ENCODE results near the gene HRK. TPM values are rescaled to one million over a fixed set of nuclear protein-coding genes. Genes with fewer than 3 reads are reported as not detected.

The HRK gene
- total and polyA plus RNA-seq, 2 of the 13 experiments (the other 11 are each of a cell fraction or from before 2014, with no cell fraction given): 0.02 TPM; not detected in 1

DNA sequence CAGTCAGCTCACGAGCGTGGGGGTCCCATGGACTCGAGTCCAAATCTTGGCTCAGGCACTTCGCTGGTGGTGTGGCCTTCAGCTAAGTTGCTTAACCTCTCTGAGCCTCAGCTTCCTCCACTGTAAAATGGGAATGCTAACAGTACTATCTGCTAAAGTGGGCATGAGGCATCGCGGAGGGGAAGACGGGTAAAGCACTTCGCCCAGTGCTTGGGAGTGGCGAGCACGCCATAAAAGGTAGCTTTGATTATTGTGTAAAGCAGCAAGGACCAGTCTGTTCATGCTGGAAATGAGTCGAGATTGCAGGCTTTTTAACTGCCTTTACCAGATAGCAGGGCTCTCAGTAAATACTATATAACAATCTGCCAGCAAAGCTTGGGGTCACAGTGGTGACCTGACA is 24.5 kb downstream of the HRK start:
- ATAC-seq (no peak), DNase-seq (ENCODE audit: low spot score) (no peak), FAIRE-seq (no peak)
- no peaks in the 10 kb centered on the region for H3K79me2 ChIP-seq (ENCODE audit: insufficient read depth, low read length)
- BruUV-seq (replicated peaks): no TSS peak
- no peak overlapping the region for H3K4me2 ChIP-seq (ENCODE audit: low read depth, low read length)
- H2AFZ ChIP-seq (ENCODE audit: low read length): no peak overlapping the region
- TF ChIP-seq ZNF768 (CRISPR knock-in tag; IDR thresholded peaks at IDR 0.05) (0 out of 2 replicates have a peak, but pooled peaks have one; percentile 33), ZNF547 (CRISPR knock-in tag; IDR thresholded peaks at IDR 0.05) (no peak)
- ChIA-PET POLR2A (interaction anchor here (0.6 kb wide), 1 partner anchor 85 kb away, joined by 4 read pairs; no protein-coding TSS in a partner anchor), CTCF (ENCODE audit: low intra/inter-chr PET ratio, low total read pairs) (no interaction called here)
- peaks cover 0 to 22% of the 10 kb centered on the region in 2 experiments; a peak in 3 of 5 replicates for H3K27me3 ChIP-seq (ENCODE audit: control insufficient read depth in 1 of 2, insufficient read depth in 2 of 2, low read length in 2 of 2)
- H3K4me3 ChIP-seq (replicated peaks in 1 of 3; ENCODE audit: insufficient read depth in 1 of 3, low read depth in 2 of 3, low read length in 3 of 3): no peak overlapping the region
- H3K9me3 ChIP-seq (ENCODE audit: low read length): no peaks in the 10 kb centered on the region
- 52% methylated on average over 11 of the region's 11 CpGs for WGBS (ENCODE audit: low lambda C conversion rate)
- H4K20me1 ChIP-seq (ENCODE audit: insufficient read depth, low read length): no peaks in the 10 kb centered on the region
- intact Hi-C loops (cut with micrococcal nuclease; ENCODE audit: unreplicated experiment): no loop called here
- in situ Hi-C loops (cut with HindIII; ENCODE audit: extremely low pct_ligation_motif_present, low pct_unique_long_range_greater_than_20kb): no loop called here
- no peaks in the 10 kb centered on the region for H3K36me3 ChIP-seq (replicated peaks in 1 of 2; ENCODE audit: control insufficient read depth in 1 of 2, insufficient read depth in 2 of 2, low read length in 2 of 2)
- no peak overlapping the region for H3K9ac ChIP-seq (ENCODE audit: insufficient read depth, low read depth, low read length)
- H3K27ac ChIP-seq (ENCODE audit: extremely low read length, insufficient read depth, low read length): no peak overlapping the region
- H3K4me1 ChIP-seq (ENCODE audit: insufficient read depth, low read length): peaks cover 12% of the 10 kb centered on the region; the same call in 1 of the 2 replicates

GRCh38 chr12:116855744-116856470 is 25.3 kb downstream of the HRK start:
- no peaks in the 10 kb centered on the region for H3K79me2 ChIP-seq (ENCODE audit: insufficient read depth, low read length)
- intact Hi-C loops (cut with micrococcal nuclease; ENCODE audit: unreplicated experiment) (no loop called here), in situ Hi-C loops (cut with HindIII; ENCODE audit: extremely low pct_ligation_motif_present, low pct_unique_long_range_greater_than_20kb) (no loop called here)
- ChIA-PET CTCF (ENCODE audit: low intra/inter-chr PET ratio, low total read pairs) (no interaction called here), POLR2A (no interaction called here)
- H3K4me3 ChIP-seq (replicated peaks in 1 of 3; ENCODE audit: insufficient read depth in 1 of 3, low read depth in 2 of 3, low read length in 3 of 3): no peak overlapping the region
- no peak for DNase-seq (ENCODE audit: low spot score)
- H2AFZ ChIP-seq (ENCODE audit: low read length): no peak overlapping the region
- no peak overlapping the region for H3K4me2 ChIP-seq (ENCODE audit: low read depth, low read length)
- BruUV-seq (replicated peaks): no TSS peak
- no peak for TF ChIP-seq ZNF720 (CRISPR knock-in tag; IDR thresholded peaks at IDR 0.05)
- no peak for TF ChIP-seq ZFYVE20 (CRISPR knock-in tag; IDR thresholded peaks at IDR 0.05; ENCODE audit: borderline replicate concordance, low read depth)
- TF ChIP-seq, protein P1, sequence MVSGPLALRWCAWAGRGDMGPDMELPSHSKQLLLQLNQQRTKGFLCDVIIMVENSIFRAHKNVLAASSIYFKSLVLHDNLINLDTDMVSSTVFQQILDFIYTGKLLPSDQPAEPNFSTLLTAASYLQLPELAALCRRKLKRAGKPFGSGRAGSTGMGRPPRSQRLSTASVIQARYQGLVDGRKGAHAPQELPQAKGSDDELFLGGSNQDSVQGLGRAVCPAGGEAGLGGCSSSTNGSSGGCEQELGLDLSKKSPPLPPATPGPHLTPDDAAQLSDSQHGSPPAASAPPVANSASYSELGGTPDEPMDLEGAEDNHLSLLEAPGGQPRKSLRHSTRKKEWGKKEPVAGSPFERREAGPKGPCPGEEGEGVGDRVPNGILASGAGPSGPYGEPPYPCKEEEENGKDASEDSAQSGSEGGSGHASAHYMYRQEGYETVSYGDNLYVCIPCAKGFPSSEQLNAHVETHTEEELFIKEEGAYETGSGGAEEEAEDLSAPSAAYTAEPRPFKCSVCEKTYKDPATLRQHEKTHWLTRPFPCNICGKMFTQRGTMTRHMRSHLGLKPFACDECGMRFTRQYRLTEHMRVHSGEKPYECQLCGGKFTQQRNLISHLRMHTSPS (CRISPR knock-in tag; IDR thresholded peaks at IDR 0.05; ENCODE audit: low read depth): no peak
- no peak for TF ChIP-seq IKZF1 (IDR thresholded peaks at IDR 0.05)
- TF ChIP-seq, protein P2, sequence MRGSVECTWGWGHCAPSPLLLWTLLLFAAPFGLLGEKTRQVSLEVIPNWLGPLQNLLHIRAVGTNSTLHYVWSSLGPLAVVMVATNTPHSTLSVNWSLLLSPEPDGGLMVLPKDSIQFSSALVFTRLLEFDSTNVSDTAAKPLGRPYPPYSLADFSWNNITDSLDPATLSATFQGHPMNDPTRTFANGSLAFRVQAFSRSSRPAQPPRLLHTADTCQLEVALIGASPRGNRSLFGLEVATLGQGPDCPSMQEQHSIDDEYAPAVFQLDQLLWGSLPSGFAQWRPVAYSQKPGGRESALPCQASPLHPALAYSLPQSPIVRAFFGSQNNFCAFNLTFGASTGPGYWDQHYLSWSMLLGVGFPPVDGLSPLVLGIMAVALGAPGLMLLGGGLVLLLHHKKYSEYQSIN (CRISPR knock-in tag; IDR thresholded peaks at IDR 0.05; ENCODE audit: borderline replicate concordance): no peak
- no peak for FAIRE-seq
- H4K20me1 ChIP-seq (ENCODE audit: insufficient read depth, low read length): no peaks in the 10 kb centered on the region
- ATAC-seq: no peak
- H3K27me3 ChIP-seq (ENCODE audit: control insufficient read depth in 1 of 2, insufficient read depth in 2 of 2, low read length in 2 of 2): peaks cover 0 to 22% of the 10 kb centered on the region in 2 experiments; a peak in 3 of 5 replicates
- WGBS (ENCODE audit: low lambda C conversion rate): 44% methylated on average over 16 of the region's 16 CpGs
- no peaks in the 10 kb centered on the region for H3K9me3 ChIP-seq (ENCODE audit: low read length)
- H3K4me1 ChIP-seq (ENCODE audit: insufficient read depth, low read length): peaks cover 7% of the 10 kb centered on the region; the same call in 1 of the 2 replicates
- no peak overlapping the region for H3K27ac ChIP-seq (ENCODE audit: extremely low read length, insufficient read depth, low read length)
- no peaks in the 10 kb centered on the region for H3K36me3 ChIP-seq (replicated peaks in 1 of 2; ENCODE audit: control insufficient read depth in 1 of 2, insufficient read depth in 2 of 2, low read length in 2 of 2)
- no peak overlapping the region for H3K9ac ChIP-seq (ENCODE audit: insufficient read depth, low read depth, low read length)
